ENCODE data around the gene PRKCD. TPM values are rescaled to one million over a fixed set of nuclear protein-coding genes. Genes with fewer than 3 reads are reported as not detected.

The PRKCD gene
- total RNA-seq, 1 donor from 2014 or later: 24.0 TPM

- DNase-seq (ENCODE audit: extremely low spot score, unreplicated experiment): no peak
- TF ChIP-seq, protein P1, sequence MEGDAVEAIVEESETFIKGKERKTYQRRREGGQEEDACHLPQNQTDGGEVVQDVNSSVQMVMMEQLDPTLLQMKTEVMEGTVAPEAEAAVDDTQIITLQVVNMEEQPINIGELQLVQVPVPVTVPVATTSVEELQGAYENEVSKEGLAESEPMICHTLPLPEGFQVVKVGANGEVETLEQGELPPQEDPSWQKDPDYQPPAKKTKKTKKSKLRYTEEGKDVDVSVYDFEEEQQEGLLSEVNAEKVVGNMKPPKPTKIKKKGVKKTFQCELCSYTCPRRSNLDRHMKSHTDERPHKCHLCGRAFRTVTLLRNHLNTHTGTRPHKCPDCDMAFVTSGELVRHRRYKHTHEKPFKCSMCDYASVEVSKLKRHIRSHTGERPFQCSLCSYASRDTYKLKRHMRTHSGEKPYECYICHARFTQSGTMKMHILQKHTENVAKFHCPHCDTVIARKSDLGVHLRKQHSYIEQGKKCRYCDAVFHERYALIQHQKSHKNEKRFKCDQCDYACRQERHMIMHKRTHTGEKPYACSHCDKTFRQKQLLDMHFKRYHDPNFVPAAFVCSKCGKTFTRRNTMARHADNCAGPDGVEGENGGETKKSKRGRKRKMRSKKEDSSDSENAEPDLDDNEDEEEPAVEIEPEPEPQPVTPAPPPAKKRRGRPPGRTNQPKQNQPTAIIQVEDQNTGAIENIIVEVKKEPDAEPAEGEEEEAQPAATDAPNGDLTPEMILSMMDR (conservative IDR thresholded peaks at IDR 0.05): no peak
- H3K4me3 Mint-ChIP-seq: no peak overlapping the region
- peaks cover 11% of the 10 kb centered on the region for H3K36me3 Mint-ChIP-seq
- H3K9me3 Mint-ChIP-seq: no peaks in the 10 kb centered on the region
- H3K4me1 Mint-ChIP-seq (ENCODE audit: unreplicated experiment): peaks cover under 1% of the 10 kb centered on the region
- H3K27ac Mint-ChIP-seq: no peak overlapping the region
- H3K27me3 Mint-ChIP-seq: no peaks in the 10 kb centered on the region
Measured at GRCh38 chr3:53225181-53225580, 64.2 kb downstream of the PRKCD start.

GRCh38 chr3:53225651-53226050 lies 64.6 kb downstream of the PRKCD start:
- TF ChIP-seq, protein P1 (conservative IDR thresholded peaks at IDR 0.05): no peak
- Mint-ChIP-seq H3K36me3 (peaks cover 11% of the 10 kb centered on the region), H3K4me1 (ENCODE audit: unreplicated experiment) (no peaks in the 10 kb centered on the region), H3K4me3 (no peak overlapping the region), H3K27me3 (no peaks in the 10 kb centered on the region), H3K27ac (no peak overlapping the region), H3K9me3 (no peaks in the 10 kb centered on the region)
- no peak for DNase-seq (ENCODE audit: extremely low spot score, unreplicated experiment)

- no peak overlapping the region for H3K4me3 Mint-ChIP-seq
- TF ChIP-seq, protein P1 (conservative IDR thresholded peaks at IDR 0.05): no peak
- peaks cover 11% of the 10 kb centered on the region for H3K36me3 Mint-ChIP-seq
- no peaks in the 10 kb centered on the region for H3K27me3 Mint-ChIP-seq
- no peak for DNase-seq (ENCODE audit: extremely low spot score, unreplicated experiment)
- H3K4me1 Mint-ChIP-seq (ENCODE audit: unreplicated experiment): no peaks in the 10 kb centered on the region
- no peaks in the 10 kb centered on the region for H3K9me3 Mint-ChIP-seq
- H3K27ac Mint-ChIP-seq: no peak overlapping the region
Measured at GRCh38 chr3:53226142-53226840, 65.3 kb downstream of the PRKCD start.

DNA sequence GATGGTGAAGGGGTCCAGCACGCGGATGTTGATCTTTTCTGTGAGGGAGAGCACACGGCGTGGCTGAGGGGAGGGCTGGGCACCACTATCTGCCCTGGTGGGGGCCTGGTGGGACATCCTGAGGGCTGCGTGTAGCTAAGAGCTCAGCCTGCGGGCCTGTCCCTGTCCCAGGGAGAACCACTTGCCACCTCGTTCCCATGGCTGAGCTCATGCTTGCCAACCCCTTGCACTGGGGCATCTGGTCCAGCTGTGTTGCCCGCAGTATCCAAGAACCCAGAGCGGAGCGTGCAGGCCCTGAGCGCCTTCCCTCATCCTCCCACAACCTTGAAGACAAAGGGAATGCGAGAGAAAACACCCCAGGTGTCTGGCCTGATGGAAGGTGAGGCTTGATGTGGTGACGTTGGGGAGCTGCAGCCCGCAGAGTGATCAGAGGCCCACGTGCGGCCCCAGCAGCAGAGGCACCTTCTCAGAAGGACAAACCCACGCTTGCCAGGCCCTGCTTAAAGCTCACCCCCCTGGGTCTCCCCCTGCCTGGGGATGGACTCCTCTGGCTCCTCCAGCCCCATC lies 65.9 kb downstream of the PRKCD start:
- TF ChIP-seq, protein P1 (conservative IDR thresholded peaks at IDR 0.05): no peak
- Mint-ChIP-seq H3K4me3 (no peak overlapping the region), H3K36me3 (peaks cover 11% of the 10 kb centered on the region), H3K4me1 (ENCODE audit: unreplicated experiment) (no peaks in the 10 kb centered on the region), H3K27me3 (no peaks in the 10 kb centered on the region), H3K27ac (no peak overlapping the region), H3K9me3 (no peaks in the 10 kb centered on the region)
- DNase-seq (ENCODE audit: extremely low spot score, unreplicated experiment): no peak

DNA sequence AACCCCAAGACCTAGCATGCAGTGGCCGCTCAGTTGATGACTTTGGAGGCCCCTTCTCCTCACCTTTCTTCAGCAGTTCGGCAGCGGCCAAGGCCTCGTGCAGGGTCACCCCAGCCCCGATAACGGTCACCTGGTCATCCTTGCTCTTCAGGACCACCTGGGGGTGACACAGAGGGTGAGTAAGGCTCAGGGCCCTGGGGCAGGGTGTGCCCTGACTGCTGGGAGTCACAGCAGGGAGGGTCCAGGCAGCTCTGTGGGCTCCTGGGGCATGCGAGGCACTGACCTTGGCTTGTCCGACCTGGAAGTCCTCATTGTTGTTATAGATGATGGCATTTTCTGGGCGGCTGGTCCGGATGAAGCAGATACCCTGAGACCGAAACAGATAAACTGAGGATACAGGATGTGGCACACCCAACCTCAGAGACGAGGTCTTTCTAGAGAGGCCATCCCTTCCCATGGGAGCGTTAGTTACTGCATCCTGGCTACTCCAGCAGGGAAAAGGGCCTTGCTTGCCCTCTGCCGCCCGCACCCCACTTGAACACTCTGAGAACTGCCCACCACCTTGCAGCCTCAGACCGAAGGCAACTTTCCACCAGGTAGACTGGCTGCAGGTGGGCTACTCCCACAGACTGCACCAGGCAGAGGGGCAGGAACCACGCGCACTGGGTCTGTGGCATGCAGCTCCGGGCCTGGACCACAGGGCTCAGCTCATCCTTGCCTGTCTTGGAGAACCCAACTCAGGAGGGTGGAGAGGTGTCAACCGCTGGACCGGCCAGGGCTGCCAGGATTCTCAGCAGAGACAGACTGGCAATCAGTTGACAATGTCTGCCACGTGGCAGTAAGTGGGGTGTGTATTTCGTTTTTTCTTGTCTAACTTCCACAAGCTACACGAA lies 67.2 kb downstream of the PRKCD start:
- Mint-ChIP-seq H3K36me3 (peaks cover 11% of the 10 kb centered on the region), H3K27ac (no peak overlapping the region), H3K27me3 (no peaks in the 10 kb centered on the region), H3K4me3 (no peak overlapping the region), H3K9me3 (no peaks in the 10 kb centered on the region), H3K4me1 (ENCODE audit: unreplicated experiment) (no peaks in the 10 kb centered on the region)
- TF ChIP-seq, protein P1 (conservative IDR thresholded peaks at IDR 0.05): no peak
- no peak for DNase-seq (ENCODE audit: extremely low spot score, unreplicated experiment)

All from type B pancreatic cell (in vitro differentiated cells).